B cell (primary cell): ENCODE measurements around the gene SLC15A4. TPM values are rescaled to one million over a fixed set of nuclear protein-coding genes. Genes with fewer than 3 reads are reported as not detected.

Source experiments
- ATAC-seq: fragments of 200-7000 bp; cut with Tn5 transposase; one replicate; pipeline ENCODE4 v1.10.0; 2021; ENCODE audit warnings: low read depth, mild to moderate bottlenecking, moderate number of reproducible peaks, moderate library complexity
- CTCF ChIA-PET: fragments of 350-600 bp; sonication (Branson Sonifier 250); formaldehyde crosslinking; loops from one replicate; lab custom pipeline; 2021; ENCODE audit warnings: antibody characterized with exemption, inconsistent platforms; lab: Charles Lee
- POLR2A ChIA-PET: fragments of 350-600 bp; sonication (Branson Sonifier 250); formaldehyde crosslinking; loops from one replicate; lab custom pipeline; 2021; ENCODE audit warnings: antibody characterized with exemption; lab: Charles Lee
- DNase-seq: peaks from one replicate; pipeline ENCODE4 v3.0.0; 2013
- H2AFZ ChIP-seq: 2 replicates; pipeline ENCODE4 v1.6.1; 2012; ENCODE audit warnings: mild to moderate bottlenecking, low read depth, low read length; ENCODE audit not compliant: insufficient read depth, poor library complexity, severe bottlenecking
- H3K27ac ChIP-seq, 2 donors: 1 replicate in 1 of 2; 2 replicates in 1 of 2; pipeline ENCODE4 v1.5.1; 2012 to 2013; ENCODE audit warnings: low read length in 2 of 2, mild to moderate bottlenecking in 2 of 2, moderate library complexity in 1 of 2
- H3K27me3 ChIP-seq, 4 experiments: fragments of 200-600 bp in 1 of 4; sonication (generic) in 1 of 4; replicated peaks in 1 of 4; 1 replicate in 2 of 4; 2 replicates in 2 of 4; pipeline versions ENCODE4 v1.6.1 to v1.7.0; 2013 to 2016; ENCODE audit warnings: low read length in 3 of 4, mild to moderate bottlenecking in 2 of 4, mixed read lengths in 1 of 4, moderate library complexity in 1 of 4; ENCODE audit not compliant: insufficient read depth in 4 of 4, control insufficient read depth in 3 of 4; ENCODE audit errors: control extremely low read depth in 1 of 4
- H3K36me3 ChIP-seq, 2 experiments: replicated peaks in 1 of 2; 1 replicate in 1 of 2; 2 replicates in 1 of 2; pipeline versions ENCODE4 v1.6.1 to v1.7.1; 2013; ENCODE audit warnings: low read length in 1 of 2; ENCODE audit not compliant: insufficient read depth in 2 of 2, control insufficient read depth in 1 of 2; ENCODE audit errors: control extremely low read depth in 1 of 2, extremely low read depth in 1 of 2
- H3K4me1 ChIP-seq, 2 donors: fragments of 200-600 bp in 1 of 2; sonication (generic) in 1 of 2; 1 replicate in 1 of 2; 2 replicates in 1 of 2; pipeline versions ENCODE4 v1.5.1 to v1.6.1; 2013 to 2017; ENCODE audit warnings: low read length in 2 of 2; ENCODE audit not compliant: control insufficient read depth in 2 of 2, insufficient read depth in 2 of 2
- H3K4me2 ChIP-seq: replicated peaks from 2 replicates; pipeline ENCODE3; 2012; ENCODE audit warnings: mild to moderate bottlenecking, low read depth, low read length; ENCODE audit not compliant: poor library complexity, severe bottlenecking
- H3K4me3 ChIP-seq, 5 experiments: fragments of 200-600 bp in 1 of 5; sonication (generic) in 1 of 5; 1 replicate in 3 of 5; 2 replicates in 2 of 5; pipeline versions ENCODE4 v1.5.1 to v1.7.0; 2011 to 2016; ENCODE audit warnings: low read length in 4 of 5, mild to moderate bottlenecking in 4 of 5, low read depth in 2 of 5, control low read depth in 1 of 5, moderate library complexity in 1 of 5; ENCODE audit not compliant: insufficient read depth in 1 of 5; ENCODE audit errors: control extremely low read depth in 1 of 5, extremely low read depth in 1 of 5
- H3K79me2 ChIP-seq: fragments of 200-600 bp; sonication (generic); one replicate; pipeline ENCODE4 v1.6.0; 2016; ENCODE audit warnings: low read length; ENCODE audit not compliant: control insufficient read depth, insufficient read depth
- H3K9ac ChIP-seq: fragments of 200-600 bp; sonication (generic); 2 replicates; pipeline ENCODE4 v1.6.1; 2017; ENCODE audit warnings: mild to moderate bottlenecking, low read length, moderate library complexity
- H3K9me3 ChIP-seq, 3 donors: one replicate each; pipeline versions ENCODE4 v1.6.1 to v1.7.1; 2013; ENCODE audit warnings: low read length in 2 of 3; ENCODE audit not compliant: control insufficient read depth in 2 of 3, insufficient read depth in 1 of 3; ENCODE audit errors: control extremely low read depth in 1 of 3
- H4K20me1 ChIP-seq: 2 replicates; pipeline ENCODE4 v1.6.0; 2012; ENCODE audit warnings: mild to moderate bottlenecking, low read length; ENCODE audit not compliant: insufficient read depth, control insufficient read depth, poor library complexity, severe bottlenecking
- H3K27ac Mint-ChIP-seq: one replicate; pipeline ENCODE4 v1.8.0; 2021; ENCODE audit warnings: mixed read lengths
- H3K27me3 Mint-ChIP-seq: one replicate; pipeline ENCODE4 v1.8.0; 2021; ENCODE audit warnings: mixed read lengths
- H3K4me1 Mint-ChIP-seq: one replicate; pipeline ENCODE4 v1.8.0; 2021; ENCODE audit warnings: mixed read lengths
- H3K4me3 Mint-ChIP-seq: one replicate; pipeline ENCODE4 v1.8.0; 2021; ENCODE audit warnings: mixed read lengths
- H3K9me3 Mint-ChIP-seq: one replicate; pipeline ENCODE4 v1.8.0; 2022; ENCODE audit warnings: mixed read lengths; ENCODE audit not compliant: insufficient read depth
- CTCF ChIP-seq: fragments of 200-600 bp; IDR thresholded peaks from one replicate; pipeline ENCODE4 v1.8.0; 2022; ENCODE audit warnings: antibody characterized with exemption, mild to moderate bottlenecking
- EZH2 ChIP-seq: IDR thresholded peaks from 2 replicates; pipeline ENCODE4 v1.6.1; 2012; ENCODE audit warnings: borderline replicate concordance, low read depth, mild to moderate bottlenecking, moderate library complexity, low read length; ENCODE audit not compliant: insufficient read depth, poor library complexity, severe bottlenecking
- WGBS: methylation state at CpG from one replicate; pipeline ENCODE4 v1.1.5; 2013; ENCODE audit warnings: missing lambda C conversion rate; ENCODE audit not compliant: insufficient coverage; 5-methylcytosine and 5-hydroxymethylcytosine counted together
- intact Hi-C: fragments of 100-400 bp; cut with micrococcal nuclease; formaldehyde crosslinking; loops from one replicate; pipeline ENCODE4 v1.10.0; 2022
- polyA plus RNA-seq: library from polyadenylated mRNA; depleted of rRNA; stranded (reverse); fragments of >200 nt; gene quantifications from 2 replicates; pipeline ENCODE4 v1.2.3, GENCODE V29; 2012
- total RNA-seq, 2 donors: library from RNA; stranded (reverse); fragments of 120-200 nt in 1 of 2; gene quantifications; 1 replicate in 1 of 2; 2 replicates in 1 of 2; pipeline versions ENCODE4 v1.2.3 to v1.2.4, GENCODE V29; 2013 to 2022

Gene SLC15A4
- total and polyA plus RNA-seq, 2 donors (not counting 1 experiment from before 2014, with no cell fraction given): 48.9 to 67.2 TPM

GRCh38 chr12:128833418-128833817, 9.7 kb upstream of the SLC15A4 start:
- POLR2A ChIA-PET: no interaction called here

More at GRCh38 chr12:128833418-128833817, 9.7 kb upstream of the SLC15A4 start:
- H3K27ac ChIP-seq: no peak overlapping the region
- intact Hi-C loops: no loop called here
- H3K9me3 Mint-ChIP-seq: no peaks in the 10 kb centered on the region
- no peak for ATAC-seq
- 97% methylated on average over 7 of the region's 10 CpGs for WGBS
- no peaks in the 10 kb centered on the region for H3K27me3 ChIP-seq
- no peak overlapping the region for H2AFZ ChIP-seq
- CTCF ChIA-PET: interaction anchor here (1.2 kb wide), 1 partner anchor 14 kb away, joined by 3 read pairs; no protein-coding TSS in a partner anchor
- no peaks in the 10 kb centered on the region for H4K20me1 ChIP-seq
- no peak for TF ChIP-seq CTCF
- no peak for TF ChIP-seq EZH2
- H3K4me1 Mint-ChIP-seq: peaks cover 23% of the 10 kb centered on the region
- DNase-seq: no peak
- H3K27ac Mint-ChIP-seq: no peak overlapping the region
- no peaks in the 10 kb centered on the region for H3K36me3 ChIP-seq
- no peak overlapping the region for H3K9ac ChIP-seq
- no peaks in the 10 kb centered on the region for H3K79me2 ChIP-seq
- no peaks in the 10 kb centered on the region for H3K9me3 ChIP-seq
- H3K27me3 Mint-ChIP-seq: no peaks in the 10 kb centered on the region
- H3K4me1 ChIP-seq: peaks cover 28 to 32% of the 10 kb centered on the region in 2 donors
- no peak overlapping the region for H3K4me2 ChIP-seq
- H3K4me3 ChIP-seq: no peak overlapping the region
- no peak overlapping the region for H3K4me3 Mint-ChIP-seq
